BLaER1 (cell line): ENCODE measurements around the gene PIK3CD.
A peak's percentile ranks its signal among the peaks of the same experiment; 100 is the strongest.

ENCODE experiments used
- H3K27ac ChIP-seq: shearing (Covaris generic); formaldehyde crosslinking; 2 replicates; pipeline ENCODE4 v1.8.1; 2022
- H3K27me3 ChIP-seq: shearing (Covaris generic); formaldehyde crosslinking; 2 replicates; pipeline ENCODE4 v1.8.1; 2022
- H3K36me3 ChIP-seq: shearing (Covaris generic); formaldehyde crosslinking; 2 replicates; pipeline ENCODE4 v1.8.1; 2022
- H3K4me1 ChIP-seq: shearing (Covaris generic); formaldehyde crosslinking; 2 replicates; pipeline ENCODE4 v1.8.1; 2022
- H3K4me2 ChIP-seq: shearing (Covaris generic); formaldehyde crosslinking; 2 replicates; pipeline ENCODE4 v1.8.1; 2022
- H3K4me3 ChIP-seq: shearing (Covaris generic); formaldehyde crosslinking; 2 replicates; pipeline ENCODE4 v1.8.1; 2022
- H3K9ac ChIP-seq: shearing (Covaris generic); formaldehyde crosslinking; 2 replicates; pipeline ENCODE4 v1.8.1; 2022
- H3K9me3 ChIP-seq: shearing (Covaris generic); formaldehyde crosslinking; 2 replicates; pipeline ENCODE4 v1.8.1; 2022
- H4K20me1 ChIP-seq: shearing (Covaris generic); formaldehyde crosslinking; 2 replicates; pipeline ENCODE4 v1.8.1; 2022
- Cebpa-rat ChIP-seq: shearing (Covaris generic); IDR thresholded peaks from 2 replicates; pipeline ENCODE4 v1.8.1; 2022

The PIK3CD gene

DNA sequence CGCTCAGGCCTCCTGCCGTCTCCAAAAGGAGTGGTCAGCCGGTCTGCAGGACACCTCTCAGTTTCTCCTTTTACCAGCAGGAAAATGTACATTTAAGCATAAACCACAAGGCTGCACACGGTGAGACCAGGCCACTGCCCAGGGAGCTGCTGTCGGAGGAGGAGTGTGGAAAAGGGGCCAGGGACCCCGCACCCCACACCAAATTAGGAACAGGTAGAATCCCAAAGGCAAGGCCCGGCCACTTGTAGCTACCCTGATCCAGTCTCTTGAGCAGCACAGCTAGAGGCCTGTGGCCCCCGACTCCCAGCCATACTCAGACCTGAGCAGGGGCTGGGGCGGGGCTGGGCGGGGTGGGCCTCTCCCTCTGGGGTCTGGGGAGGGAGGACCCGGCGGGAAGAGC is 78.0 kb downstream of the PIK3CD start:
- peaks cover 77% of the 10 kb centered on the region for H4K20me1 ChIP-seq
- H3K36me3 ChIP-seq = peaks cover 98% of the 10 kb centered on the region
- H3K4me3 ChIP-seq = no peak overlapping the region
- 0 out of 2 replicates have a peak, but pooled peaks cover 8% of the 10 kb centered on the region for H3K9me3 ChIP-seq
- no peaks in the 10 kb centered on the region for H3K27me3 ChIP-seq
- TF ChIP-seq Cebpa-rat = no peak
- peaks cover 98% of the 10 kb centered on the region for H3K4me1 ChIP-seq
- peak overlapping the region; percentile 33 for H3K4me2 ChIP-seq
- H3K9ac ChIP-seq = no peak overlapping the region; the same call in 1 of the 2 replicates
- H3K27ac ChIP-seq = no peak overlapping the region; the same call in 1 of the 2 replicates

DNA sequence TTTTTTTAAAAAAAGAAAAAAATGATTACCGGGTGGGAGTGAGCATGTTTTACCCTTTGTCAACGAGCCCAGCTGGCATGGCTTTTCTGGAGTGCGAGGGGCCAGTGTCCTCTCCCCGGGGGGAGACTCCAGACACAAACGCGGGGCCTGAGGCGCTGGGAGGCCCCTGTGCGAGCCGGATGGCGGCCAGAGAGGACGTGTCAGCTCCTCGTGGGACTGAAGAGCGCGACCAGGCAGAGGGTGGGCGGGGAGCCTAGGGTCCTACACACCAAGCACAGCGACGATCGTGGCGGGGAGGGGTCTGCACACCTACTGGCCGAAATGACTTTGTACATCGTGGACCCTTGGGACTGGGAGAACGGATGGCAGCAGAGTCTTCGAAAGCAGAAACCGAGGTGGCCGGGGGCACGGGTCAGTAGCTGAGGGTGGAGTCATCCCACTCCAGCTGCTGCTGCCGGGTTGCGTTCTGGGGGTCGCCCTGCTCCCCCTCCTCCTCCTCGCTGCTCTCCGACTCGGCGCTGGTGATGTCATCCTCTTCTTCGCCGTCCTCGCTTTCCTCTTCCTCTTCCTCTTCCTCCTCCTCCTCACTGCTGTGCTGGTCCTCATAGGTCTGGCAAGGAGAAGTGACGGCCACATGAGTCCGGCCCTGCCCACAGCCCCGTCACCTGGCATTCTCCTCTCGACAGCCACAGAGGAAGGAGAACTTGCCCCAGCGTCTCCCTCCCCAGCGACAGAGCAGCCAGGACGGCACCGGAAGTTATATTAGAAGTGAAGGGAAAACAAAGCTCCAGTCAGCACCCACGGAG is 78.8 kb downstream of the PIK3CD start:
- peaks cover 98% of the 10 kb centered on the region for H3K4me1 ChIP-seq
- TF ChIP-seq Cebpa-rat = no peak
- no peak overlapping the region for H3K9ac ChIP-seq
- H4K20me1 ChIP-seq = peaks cover 80% of the 10 kb centered on the region
- peaks cover 98% of the 10 kb centered on the region for H3K36me3 ChIP-seq
- 0 out of 2 replicates have a peak, but pooled peaks cover 8% of the 10 kb centered on the region for H3K9me3 ChIP-seq
- H3K4me3 ChIP-seq = no peak overlapping the region
- peak overlapping the region; percentile 87 for H3K4me2 ChIP-seq
- no peaks in the 10 kb centered on the region for H3K27me3 ChIP-seq
- H3K27ac ChIP-seq = peak overlapping the region; percentile 33

DNA sequence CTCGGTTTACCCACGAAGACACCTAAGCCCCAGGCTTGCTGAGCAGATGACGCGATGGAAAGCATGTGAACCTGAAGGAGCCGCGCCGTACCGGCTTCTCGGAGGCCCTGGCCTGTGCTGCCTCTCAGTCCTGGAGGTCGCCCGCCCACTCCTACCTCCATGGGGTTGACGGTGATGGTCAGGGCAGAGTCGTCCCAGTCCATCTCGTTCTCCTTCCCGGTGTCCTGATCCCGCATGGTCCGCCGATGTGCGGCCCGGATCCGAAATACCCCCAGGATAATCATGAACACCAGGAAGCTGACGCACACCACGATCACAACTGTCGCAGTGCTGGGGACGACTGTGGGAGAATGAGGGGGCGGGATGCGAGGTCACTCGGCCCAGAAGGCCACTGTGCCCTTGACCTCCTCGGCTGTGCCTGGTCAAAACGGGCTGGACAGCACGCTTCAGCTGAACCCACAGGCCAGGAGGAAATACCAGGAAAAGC is 79.6 kb downstream of the PIK3CD start:
- peaks cover 88% of the 10 kb centered on the region for H4K20me1 ChIP-seq
- H3K9me3 ChIP-seq = 0 out of 2 replicates have a peak, but pooled peaks cover 8% of the 10 kb centered on the region
- H3K27me3 ChIP-seq = no peaks in the 10 kb centered on the region
- peaks cover 95% of the 10 kb centered on the region for H3K36me3 ChIP-seq
- H3K4me1 ChIP-seq = peaks cover 98% of the 10 kb centered on the region
- H3K4me2 ChIP-seq = peak overlapping the region; percentile 87
- no peak overlapping the region for H3K4me3 ChIP-seq
- H3K27ac ChIP-seq = peak overlapping the region; percentile 33; the same call in 1 of the 2 replicates
- no peak overlapping the region for H3K9ac ChIP-seq
- TF ChIP-seq Cebpa-rat = no peak

DNA sequence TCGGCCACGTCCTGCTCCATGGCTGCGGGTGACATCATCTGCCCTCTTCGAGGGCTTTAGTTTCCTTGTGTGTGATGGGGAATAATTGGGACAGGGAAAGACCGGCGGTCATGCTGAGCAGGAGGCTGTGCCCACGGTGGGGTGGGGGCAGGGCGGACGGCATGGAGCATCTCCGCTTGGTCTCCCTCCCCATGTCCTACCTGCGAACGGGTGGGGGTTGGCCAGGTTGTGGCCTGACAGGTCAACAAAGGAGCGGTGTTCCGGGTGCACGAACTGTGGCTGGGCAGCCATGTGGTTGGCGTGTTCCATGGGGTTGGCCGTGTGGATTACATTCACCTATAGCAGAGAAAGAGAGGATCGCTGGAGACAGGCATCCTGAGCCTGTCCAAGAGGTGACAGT is 80.0 kb downstream of the PIK3CD start:
- Histone ChIP-seq H3K4me2 (peak overlapping the region; percentile 87), H4K20me1 (peaks cover 88% of the 10 kb centered on the region), H3K4me1 (peaks cover 98% of the 10 kb centered on the region), H3K27me3 (no peaks in the 10 kb centered on the region), H3K4me3 (no peak overlapping the region), H3K9ac (no peak overlapping the region), H3K27ac (0 out of 2 replicates have a peak overlapping the region, but pooled peaks have one; percentile 33), H3K9me3 (0 out of 2 replicates have a peak, but pooled peaks cover 8% of the 10 kb centered on the region), H3K36me3 (peaks cover 95% of the 10 kb centered on the region)
- no peak for TF ChIP-seq Cebpa-rat

DNA sequence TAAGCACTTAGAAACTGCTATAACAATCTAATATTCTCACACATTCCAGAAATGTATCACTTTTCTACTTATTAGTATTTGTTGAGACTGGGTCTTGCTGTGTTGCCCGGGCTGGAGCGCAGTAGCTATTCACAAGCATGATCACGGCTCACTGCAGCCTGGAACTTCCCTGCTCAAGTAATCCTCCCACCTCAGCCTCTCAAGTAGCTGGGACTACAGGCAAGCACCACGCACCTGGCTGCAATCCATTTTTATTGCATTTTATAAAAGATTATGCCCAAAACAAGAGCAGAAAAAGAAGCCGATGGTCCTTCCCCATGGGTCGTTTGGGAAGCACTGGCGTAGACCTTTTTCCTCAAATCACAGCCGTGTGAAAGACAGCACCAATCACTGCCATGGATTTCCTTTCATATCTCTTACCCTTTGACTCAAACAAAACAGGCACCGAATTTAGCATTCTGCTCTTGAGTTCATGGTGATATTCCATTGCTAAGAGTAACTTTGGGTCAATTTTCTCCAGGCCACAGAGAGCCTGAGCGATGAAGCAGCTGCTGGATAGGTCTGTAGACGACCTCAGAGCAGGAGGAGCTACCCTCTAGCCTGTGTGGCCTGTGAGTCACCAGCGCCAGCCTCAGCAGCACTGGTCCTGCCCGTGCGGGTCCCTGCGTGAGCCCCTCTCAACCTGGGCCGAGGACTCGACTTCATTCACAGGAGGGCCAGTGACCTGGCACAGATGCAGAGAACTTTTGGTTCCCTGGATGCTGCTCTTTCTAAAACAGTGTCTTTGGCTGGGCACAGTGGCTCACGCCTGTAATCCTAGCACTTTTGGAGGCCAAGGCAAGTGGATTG is 80.8 kb downstream of the PIK3CD start:
- H3K4me2 ChIP-seq = peak overlapping the region; percentile 87
- H3K27me3 ChIP-seq = no peaks in the 10 kb centered on the region
- H3K27ac ChIP-seq = peak overlapping the region; percentile 60
- H3K9me3 ChIP-seq = 0 out of 2 replicates have a peak, but pooled peaks cover 8% of the 10 kb centered on the region
- H4K20me1 ChIP-seq = peaks cover 90% of the 10 kb centered on the region
- no peak for TF ChIP-seq Cebpa-rat
- peak overlapping the region; percentile 40; the same call in 1 of the 2 replicates for H3K9ac ChIP-seq
- peaks cover 95% of the 10 kb centered on the region for H3K36me3 ChIP-seq
- peak overlapping the region; percentile 44 for H3K4me3 ChIP-seq
- H3K4me1 ChIP-seq = peaks cover 98% of the 10 kb centered on the region

DNA sequence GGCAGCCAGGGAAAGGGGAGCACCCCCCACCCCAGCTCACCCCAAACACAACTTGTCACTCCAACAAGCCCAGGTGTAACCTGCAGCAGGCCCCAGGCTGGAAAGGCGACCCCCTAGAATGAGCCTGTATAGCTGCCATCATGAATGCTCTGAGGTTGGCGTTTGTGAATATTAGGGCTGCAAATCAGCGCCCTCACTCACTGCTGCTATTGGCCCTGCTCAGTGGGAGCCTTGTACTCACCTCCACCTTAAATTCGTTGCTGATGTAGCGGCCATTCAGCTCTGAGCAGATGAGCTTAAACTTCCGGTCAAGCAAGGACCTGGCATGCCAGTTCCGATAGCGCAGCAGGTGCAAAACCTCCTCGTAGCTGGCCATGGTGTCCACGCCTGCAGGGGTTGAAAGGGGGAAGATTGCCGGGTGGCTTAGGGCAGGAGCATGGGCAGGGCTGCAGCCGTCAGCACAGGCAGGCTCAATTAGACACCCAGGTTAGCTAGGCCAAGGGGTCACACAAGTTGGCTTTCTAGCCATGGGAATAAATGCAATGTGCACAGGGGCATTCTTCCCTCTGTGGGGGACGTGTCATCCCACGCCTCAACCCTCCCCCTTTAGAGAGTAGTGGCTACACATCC is 81.7 kb downstream of the PIK3CD start:
- H4K20me1 ChIP-seq = peaks cover 87% of the 10 kb centered on the region
- peaks cover 95% of the 10 kb centered on the region for H3K36me3 ChIP-seq
- peaks cover 98% of the 10 kb centered on the region for H3K4me1 ChIP-seq
- H3K9me3 ChIP-seq = 0 out of 2 replicates have a peak, but pooled peaks cover 8% of the 10 kb centered on the region
- peak overlapping the region; percentile 44; the same call in 1 of the 2 replicates for H3K4me3 ChIP-seq
- H3K9ac ChIP-seq = 0 out of 2 replicates have a peak overlapping the region, but pooled peaks have one; percentile 30
- peak overlapping the region; percentile 60 for H3K27ac ChIP-seq
- TF ChIP-seq Cebpa-rat = no peak
- H3K4me2 ChIP-seq = peak overlapping the region; percentile 87
- H3K27me3 ChIP-seq = no peaks in the 10 kb centered on the region

DNA sequence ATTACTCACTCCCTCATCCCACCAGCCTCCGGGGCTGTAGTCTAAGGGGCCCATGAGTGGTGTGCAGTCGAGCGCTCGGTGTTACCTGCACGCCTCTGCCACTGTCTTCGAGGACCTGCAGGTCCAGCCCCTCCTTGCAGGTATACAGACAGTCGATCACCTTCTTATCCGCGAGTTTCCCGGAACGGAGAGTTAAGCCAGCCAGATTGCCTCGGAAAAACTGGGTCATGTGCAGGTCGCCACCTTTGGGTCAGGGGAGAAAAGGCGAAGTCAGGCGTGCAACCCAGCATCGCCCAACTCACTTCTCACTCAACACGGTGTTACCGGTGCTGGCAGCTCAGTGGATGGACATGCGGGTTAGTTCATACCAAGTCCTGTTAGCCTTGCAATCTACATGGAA is 84.3 kb downstream of the PIK3CD start:
- no peak for TF ChIP-seq Cebpa-rat
- peaks cover 65% of the 10 kb centered on the region for H4K20me1 ChIP-seq
- no peak overlapping the region for H3K4me3 ChIP-seq
- H3K4me2 ChIP-seq = peak overlapping the region; percentile 87
- peaks cover 96% of the 10 kb centered on the region for H3K36me3 ChIP-seq
- H3K9me3 ChIP-seq = 0 out of 2 replicates have a peak, but pooled peaks cover 8% of the 10 kb centered on the region
- H3K27ac ChIP-seq = no peak overlapping the region
- peaks cover 81% of the 10 kb centered on the region for H3K4me1 ChIP-seq
- H3K9ac ChIP-seq = no peak overlapping the region
- no peaks in the 10 kb centered on the region for H3K27me3 ChIP-seq

DNA sequence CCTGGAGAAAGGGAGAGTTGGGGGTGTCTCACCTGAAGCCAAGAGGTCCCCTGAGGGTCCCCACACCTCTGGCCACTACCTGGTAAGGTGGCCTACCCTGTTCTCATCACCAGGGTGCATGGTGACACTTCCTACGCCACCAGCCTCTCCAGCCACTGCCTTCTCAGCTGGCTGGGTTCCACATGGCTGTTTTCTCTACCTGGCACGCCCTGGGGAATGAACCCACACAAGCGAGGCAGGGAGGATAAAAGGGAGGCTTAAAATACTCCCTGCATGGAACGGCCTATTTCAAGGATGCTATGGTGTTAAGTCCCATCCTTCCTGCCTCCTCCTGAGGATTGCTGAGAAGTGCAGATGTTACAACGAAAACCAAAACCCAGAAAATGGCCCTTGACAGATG is 84.7 kb downstream of the PIK3CD start:
- Histone ChIP-seq H3K9ac (no peak overlapping the region), H3K9me3 (0 out of 2 replicates have a peak, but pooled peaks cover 8% of the 10 kb centered on the region), H4K20me1 (peaks cover 61% of the 10 kb centered on the region), H3K27me3 (no peaks in the 10 kb centered on the region), H3K4me2 (peak overlapping the region; percentile 87), H3K27ac (no peak overlapping the region), H3K4me3 (no peak overlapping the region), H3K36me3 (peaks cover 96% of the 10 kb centered on the region), H3K4me1 (peaks cover 76% of the 10 kb centered on the region)
- TF ChIP-seq Cebpa-rat = no peak

DNA sequence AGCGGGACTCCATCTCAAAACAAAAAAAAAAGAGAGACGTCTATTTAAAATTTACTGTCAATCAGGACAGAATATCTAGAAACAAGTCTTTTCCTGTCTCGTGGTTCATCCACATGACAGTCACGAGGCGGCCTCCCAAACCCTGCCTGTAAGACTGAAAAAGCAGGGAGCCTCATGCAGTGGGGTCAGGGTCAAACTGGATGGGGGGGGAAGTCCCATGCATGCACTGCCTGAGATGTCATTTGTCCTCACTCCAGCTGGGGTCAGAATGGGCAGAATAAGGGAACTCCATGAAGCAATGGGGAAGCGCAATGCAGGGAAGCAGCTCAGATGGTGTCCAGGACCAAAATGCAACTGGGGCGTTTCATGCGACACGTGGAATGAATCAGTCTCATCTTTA is 85.5 kb downstream of the PIK3CD start:
- H3K4me3 ChIP-seq = no peak overlapping the region
- H3K36me3 ChIP-seq = peaks cover 96% of the 10 kb centered on the region
- H3K27ac ChIP-seq = no peak overlapping the region
- peak overlapping the region; percentile 87 for H3K4me2 ChIP-seq
- no peaks in the 10 kb centered on the region for H3K27me3 ChIP-seq
- peaks cover 68% of the 10 kb centered on the region for H3K4me1 ChIP-seq
- peaks cover 53% of the 10 kb centered on the region for H4K20me1 ChIP-seq
- 0 out of 2 replicates have a peak, but pooled peaks cover 8% of the 10 kb centered on the region for H3K9me3 ChIP-seq
- no peak overlapping the region for H3K9ac ChIP-seq
- TF ChIP-seq Cebpa-rat = no peak
